Esophagus squamous epithelium (tissue), 4 donors: ENCODE measurements around the gene FREY1.
"Not testable (repeated sequence)": the region's sequence is repeated elsewhere in the genome, so short reads cannot be mapped to it uniquely, and the experiment has no call there.

ENCODE experiments used
- CTCF ChIP-seq, 6 experiments: fragments of 450-650 bp in 4 of 6; fragments of 200-600 bp in 2 of 6; sonication (generic) in 2 of 6; IDR thresholded peaks; one replicate each; pipeline ENCODE4 v1.5.1; 2016 to 2019; ENCODE audit warnings: antibody characterized with exemption in 6 of 6, mild to moderate bottlenecking in 4 of 6, moderate library complexity in 4 of 6
- POLR2A ChIP-seq, 4 donors: fragments of 450-650 bp; IDR thresholded peaks; one replicate each; pipeline ENCODE4 v1.6.1; 2017; ENCODE audit warnings: antibody characterized with exemption in 4 of 4, mild to moderate bottlenecking in 4 of 4, moderate library complexity in 3 of 4

- not testable (repeated sequence) for TF ChIP-seq CTCF, POLR2A (IDR thresholded peaks at IDR 0.05)
Observed at GRCh38 chr11:45905576-45905975, 1.5 kb downstream of the FREY1 start.
